CD1c-positive myeloid dendritic cell (primary cell): ENCODE results near the gene SDHA.
"Not testable (repeated sequence)": the region's sequence is repeated elsewhere in the genome, so short reads cannot be mapped to it uniquely, and the experiment has no call there.

Experiments
- DNase-seq: peaks from one replicate; pipeline ENCODE4 v3.0.0-alpha.2; 2016; ENCODE audit errors: extremely low spot score

SDHA gene

DNA sequence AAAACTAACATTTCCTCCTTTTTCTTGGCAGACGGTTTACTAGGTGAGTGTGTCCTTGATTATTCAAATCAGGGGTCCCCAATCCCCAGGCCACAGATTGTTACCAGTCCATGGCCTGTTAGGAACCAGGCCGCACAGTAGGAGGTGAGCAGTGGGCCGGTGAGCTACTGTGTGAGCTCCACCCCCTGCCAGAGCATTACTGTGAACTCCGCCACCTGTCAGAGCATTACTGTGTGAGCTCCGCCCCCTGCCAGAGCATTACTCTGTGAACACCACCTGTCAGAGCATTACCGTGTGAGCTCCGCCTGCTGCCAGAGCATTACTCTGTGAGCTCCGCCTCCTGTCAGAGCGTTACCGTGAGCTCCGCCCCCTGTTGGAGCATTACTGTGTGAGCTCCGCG, 39.0 kb downstream of the SDHA start:
- no peak for DNase-seq

DNA sequence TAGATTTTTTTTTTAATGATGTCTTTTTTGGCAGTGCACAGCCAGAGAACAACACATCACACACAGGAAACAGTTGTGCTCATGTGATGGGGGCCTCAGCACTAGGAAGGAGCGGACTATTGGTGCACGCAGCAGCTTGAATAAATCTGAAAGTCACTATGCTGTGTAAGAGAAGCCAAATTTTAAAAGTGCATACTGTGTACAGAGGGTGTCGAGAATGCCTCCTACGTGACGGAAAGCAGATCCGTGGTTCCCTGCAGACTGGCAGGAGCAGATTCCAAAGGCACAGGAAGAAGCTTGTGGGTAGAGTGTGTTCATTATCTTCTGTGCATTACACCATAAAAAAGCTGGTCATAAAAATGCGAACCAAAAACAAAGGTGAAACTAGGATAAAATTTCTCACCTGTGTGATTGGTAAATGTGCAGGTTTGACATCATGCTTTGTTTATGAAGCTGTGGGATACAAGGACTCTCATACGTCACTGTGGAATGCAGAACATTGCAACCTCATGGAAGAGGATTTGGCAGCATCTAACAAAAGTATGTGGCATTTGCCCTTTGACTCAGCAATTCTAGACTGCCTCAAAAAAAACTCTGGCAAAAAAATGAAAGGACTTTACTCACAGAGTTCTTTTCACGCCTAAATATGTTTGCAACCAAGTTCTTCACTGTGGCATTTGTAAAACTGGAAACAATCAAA, 45.3 kb downstream of the SDHA start:
- not testable (repeated sequence) for DNase-seq

DNA sequence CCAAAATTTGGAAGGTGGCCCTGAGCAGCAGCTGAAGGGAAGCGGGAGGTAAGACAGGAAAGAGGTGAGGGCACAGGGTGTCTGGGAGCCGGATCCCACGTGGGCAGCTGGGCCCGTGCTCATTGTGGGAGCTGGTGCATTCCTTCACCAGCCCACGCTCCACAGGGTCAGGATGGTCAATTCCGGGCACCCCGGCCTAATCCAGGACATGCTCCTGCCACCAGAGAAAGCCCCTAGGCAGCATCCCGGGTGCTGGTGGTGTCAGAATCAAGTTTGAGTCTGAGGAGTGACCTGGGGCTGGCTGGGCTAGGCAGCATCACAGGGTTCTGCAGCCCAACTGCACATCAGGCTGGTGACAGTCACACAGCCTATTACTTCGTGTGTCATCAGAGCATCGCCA, 46.2 kb downstream of the SDHA start:
- DNase-seq, result no peak

DNA sequence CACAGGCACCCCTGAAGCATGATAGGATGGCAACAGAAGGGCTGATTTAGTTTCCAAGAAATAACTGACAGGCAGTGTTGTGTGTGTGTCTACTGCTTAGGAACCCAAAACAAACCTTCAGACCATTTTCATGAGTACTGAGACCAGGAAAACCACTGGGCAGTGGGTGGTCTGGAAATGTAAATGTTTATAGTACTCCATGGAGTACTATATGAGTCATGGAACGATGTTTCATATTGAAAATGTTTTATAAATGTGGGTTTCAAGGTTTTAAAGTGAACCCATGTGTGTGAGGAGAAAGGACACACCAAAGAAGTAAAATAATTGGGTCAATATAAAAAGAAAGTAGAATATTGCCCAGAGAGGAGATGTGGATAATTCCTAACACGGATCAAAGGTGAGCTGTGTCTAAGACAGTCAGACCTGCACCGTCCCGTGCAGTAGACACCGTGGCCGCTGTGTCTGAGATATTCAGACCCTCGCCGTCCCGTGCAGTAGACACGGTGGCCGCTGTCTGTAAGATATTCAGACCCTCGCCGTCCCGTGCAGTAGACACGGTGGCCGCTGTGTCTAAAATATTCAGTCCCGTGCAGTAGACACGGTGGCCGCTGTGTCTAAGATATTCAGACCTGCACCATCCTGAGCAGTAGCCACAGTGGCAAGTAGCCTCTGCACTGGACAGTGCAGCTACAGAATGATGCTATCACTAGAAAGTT, 48.3 kb downstream of the SDHA start:
- not testable (repeated sequence) for DNase-seq

DNA sequence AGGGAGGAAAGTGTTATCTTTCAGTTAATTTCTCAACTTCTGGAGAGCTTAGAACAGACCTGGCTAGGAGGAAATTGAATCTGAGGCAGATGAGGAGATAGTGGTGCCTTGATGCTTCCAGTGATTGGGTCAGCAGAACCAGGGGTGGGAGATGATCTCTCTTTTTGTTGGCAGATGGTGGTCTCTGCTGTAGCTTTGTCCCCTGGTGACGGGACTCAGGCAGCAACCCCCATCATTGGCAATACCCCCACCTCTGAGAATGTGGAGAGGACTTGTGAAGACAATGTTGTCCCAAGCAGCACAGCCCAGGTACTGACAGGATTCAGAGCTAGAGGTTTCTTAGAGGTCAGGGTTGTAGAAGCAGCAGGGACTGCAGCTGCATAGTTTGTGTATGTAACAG, 49.6 kb downstream of the SDHA start:
- no peak for DNase-seq

- DNase-seq, result no peak
Observed at GRCh38 chr5:270340-270739, 52.2 kb downstream of the SDHA start.

DNA sequence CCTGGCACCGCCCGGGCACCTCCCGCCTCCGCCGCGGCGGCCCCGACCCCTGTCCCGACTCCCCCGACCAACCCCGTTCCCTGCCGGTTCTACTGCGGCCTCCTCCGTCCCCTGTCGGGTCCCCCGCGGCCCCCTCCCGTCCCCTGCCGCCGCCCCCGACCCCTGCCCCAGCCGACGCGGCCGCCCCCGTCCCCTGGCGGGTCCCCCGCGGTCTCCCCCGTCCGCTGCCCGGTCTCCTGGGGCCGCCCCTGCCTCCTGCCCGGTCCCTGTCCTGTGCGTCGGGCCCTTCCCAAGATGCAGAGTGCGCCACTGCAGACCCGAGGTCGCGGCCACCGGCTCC, 53.7 kb downstream of the SDHA start:
- DNase-seq, result not testable (repeated sequence)

DNA sequence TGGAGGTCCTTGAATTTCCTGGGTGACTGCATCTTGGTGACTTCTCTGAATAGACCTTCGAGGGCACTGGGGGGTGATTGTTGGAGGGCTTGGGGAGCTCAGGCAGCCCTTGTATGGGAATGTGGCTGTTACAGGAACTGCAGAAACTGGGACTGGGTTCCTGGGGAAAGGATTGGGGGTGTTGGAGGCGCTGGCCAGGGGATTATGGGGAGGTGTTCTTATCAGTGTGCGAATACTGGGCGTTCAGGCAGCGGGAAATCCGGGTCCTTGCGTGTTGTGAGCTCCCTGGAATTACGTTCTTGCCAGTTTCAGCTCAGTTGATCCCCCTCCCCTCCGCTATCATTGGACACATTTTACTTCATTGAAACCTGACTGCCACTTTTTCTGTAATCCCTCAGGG, 55.0 kb downstream of the SDHA start:
- not testable (repeated sequence) for DNase-seq

GRCh38 chr5:273491-273890, 55.4 kb downstream of the SDHA start:
- not testable (repeated sequence) for DNase-seq

DNA sequence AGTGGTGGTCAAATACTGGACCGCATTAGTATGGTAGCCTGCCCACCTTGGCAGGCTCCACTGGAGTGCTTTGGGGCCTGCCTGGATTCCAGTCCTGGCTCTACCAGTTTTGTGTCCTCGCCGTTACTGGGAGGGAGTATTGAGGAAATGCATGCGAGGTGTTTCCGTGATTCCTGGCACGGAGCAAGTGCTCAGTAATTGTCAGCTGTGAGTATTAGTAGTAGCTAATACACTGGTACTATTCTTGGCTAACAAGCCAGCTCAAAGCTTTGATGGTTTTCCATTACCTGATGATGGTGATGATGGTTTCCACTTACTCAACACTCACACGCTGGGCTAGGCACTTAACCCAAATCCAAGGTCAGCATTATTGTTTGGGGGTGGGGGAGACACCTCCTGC, 56.2 kb downstream of the SDHA start:
- DNase-seq, result not testable (repeated sequence)

GRCh38 chr5:278646-279045, 60.5 kb downstream of the SDHA start:
- DNase-seq, result no peak

GRCh38 chr5:279051-279665, 61.0 kb downstream of the SDHA start:
- not testable (repeated sequence) for DNase-seq

GRCh38 chr5:285991-286557, 68.0 kb downstream of the SDHA start:
- no peak for DNase-seq

- DNase-seq, result not testable (repeated sequence)
Observed at GRCh38 chr5:290200-290599, 72.1 kb downstream of the SDHA start.

- DNase-seq, result not testable (repeated sequence)
Observed at GRCh38 chr5:291345-291744, 73.2 kb downstream of the SDHA start.

DNA sequence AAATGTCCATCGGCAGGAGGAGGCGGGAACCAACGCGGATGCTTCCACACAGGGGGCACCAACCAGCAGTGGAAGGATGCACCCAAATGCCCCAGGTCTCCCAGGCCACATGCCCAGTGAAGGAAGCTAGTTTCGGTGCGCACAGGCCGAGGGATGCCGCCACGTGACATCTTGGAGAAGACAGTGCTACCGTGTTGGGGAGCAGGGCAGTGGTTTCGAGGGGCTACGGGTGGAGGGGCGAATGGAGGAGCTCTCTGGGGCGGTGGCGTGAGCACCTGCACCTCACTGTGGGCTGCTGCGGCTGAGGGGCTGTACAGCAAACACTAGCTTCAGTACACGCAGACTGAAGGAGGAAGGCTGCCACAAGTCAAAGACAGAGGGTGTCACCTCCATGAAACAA, 76.7 kb downstream of the SDHA start:
- DNase-seq, result not testable (repeated sequence)

GRCh38 chr5:296207-296606, 78.1 kb downstream of the SDHA start:
- DNase-seq, result not testable (repeated sequence)

- not testable (repeated sequence) for DNase-seq
Observed at GRCh38 chr5:296954-297353, 78.8 kb downstream of the SDHA start.

DNA sequence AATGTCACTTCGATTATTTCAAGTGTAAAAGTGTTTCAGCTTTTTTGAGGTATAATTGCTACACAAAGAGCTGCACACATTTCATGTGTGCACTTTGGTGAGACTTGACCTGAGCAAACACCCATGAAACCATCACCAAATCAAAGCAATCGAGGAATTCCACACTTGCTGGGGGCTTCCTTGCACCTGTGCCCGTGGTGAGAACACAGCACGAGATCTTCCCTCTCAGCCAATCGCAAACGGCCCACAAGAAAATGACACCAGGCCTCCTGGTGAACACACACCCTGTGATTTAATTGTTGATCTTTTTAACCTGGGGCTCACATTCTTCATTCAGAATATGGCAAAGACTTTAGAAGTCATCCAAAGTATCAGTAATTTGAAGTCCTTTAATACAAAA, 79.3 kb downstream of the SDHA start:
- DNase-seq, result not testable (repeated sequence)

DNA sequence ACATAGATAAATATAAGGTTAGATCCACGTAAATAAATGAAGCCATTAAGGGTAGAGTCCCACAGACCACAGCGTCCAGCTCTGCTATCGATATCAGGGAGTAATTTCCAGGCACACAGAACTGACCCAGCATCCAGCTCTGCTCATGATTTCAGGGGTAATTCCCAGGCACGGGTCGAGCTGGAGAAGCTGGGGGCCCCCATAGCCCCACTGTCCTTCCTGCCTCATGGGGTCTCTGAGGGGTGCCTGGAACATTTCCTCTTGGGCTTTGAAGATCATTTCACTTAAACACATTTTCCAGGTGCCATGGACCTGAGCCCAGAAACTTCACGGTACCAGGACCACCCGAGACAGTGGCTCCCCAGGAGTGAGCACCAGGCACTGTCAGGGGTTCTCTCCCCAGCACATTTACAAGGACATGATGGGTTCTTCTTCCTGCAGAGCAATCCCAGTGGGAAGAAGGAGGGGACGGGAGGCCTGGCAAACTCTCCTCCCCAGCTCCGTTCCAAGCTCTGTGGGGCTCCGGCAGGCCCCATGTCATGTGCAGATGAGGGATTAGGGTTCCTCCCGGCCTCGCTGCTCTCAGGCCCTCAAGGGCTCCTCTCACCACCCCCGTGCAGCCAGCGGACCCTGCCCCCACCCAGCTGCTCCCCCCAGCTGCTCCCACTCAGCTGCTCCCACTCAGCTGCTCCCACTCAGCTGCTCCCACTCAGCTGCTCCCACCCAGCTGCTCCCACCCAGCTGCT, 80.0 kb downstream of the SDHA start:
- DNase-seq, result not testable (repeated sequence)

DNA sequence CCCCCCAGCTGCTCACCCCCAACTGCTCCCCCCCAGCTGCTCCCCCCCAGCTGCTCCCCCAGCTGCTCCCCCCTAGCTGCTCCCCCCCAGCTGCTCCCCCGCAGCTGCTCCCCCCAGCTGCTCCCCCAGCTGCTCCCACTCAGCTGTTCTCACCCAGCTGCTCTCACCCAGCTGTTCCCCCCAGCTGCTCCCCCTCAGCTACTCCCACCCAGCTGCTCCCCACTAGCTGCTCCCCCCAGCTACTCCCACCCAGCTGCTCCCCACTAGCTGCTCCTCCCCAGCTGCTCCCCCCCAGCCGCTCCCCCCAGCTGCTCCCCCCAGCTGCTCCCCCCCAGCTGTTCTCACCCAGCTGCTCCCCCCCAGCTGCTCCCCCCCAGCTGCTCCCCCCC, 80.6 kb downstream of the SDHA start:
- no peak for DNase-seq

DNA sequence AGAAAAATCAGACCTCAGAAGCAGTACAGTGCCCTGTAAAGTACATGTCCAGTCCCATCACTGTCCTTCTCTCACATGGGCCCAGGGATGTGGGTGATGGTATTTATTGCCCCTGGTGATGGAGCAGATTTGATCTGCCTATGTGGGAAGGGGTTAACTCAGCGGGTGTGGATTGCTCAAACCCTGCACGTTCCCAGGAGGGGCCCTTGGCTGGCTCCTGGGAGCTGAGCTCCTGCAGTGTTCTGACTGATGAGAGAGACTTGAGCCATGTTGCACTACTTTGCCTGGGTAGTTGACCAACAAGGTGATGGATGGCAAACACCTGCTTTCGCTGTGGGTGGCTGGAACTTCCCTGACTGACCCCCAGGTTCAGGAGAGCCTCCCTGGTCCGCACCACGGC, 81.8 kb downstream of the SDHA start:
- DNase-seq, result not testable (repeated sequence)
